Measurements from ENCODE around the gene PPP2R5C. TPM values are rescaled to one million over a fixed set of nuclear protein-coding genes. Genes with fewer than 3 reads are reported as not detected.

PPP2R5C gene
- total and polyA plus RNA-seq, 2 of the 4 experiments (the other 2 are of a cell fraction), result 65.9 to 78.7 TPM

GRCh38 chr14:101833045-101833444 lies 71.5 kb downstream of the PPP2R5C start:
- no peaks in the 10 kb centered on the region for H3K27me3 ChIP-seq (ENCODE audit: control insufficient read depth, insufficient read depth, low read length)
- H4K5ac ChIP-seq (ENCODE audit: low read depth, low read length), result no peak overlapping the region
- TF ChIP-seq CEBPB (IDR thresholded peaks at IDR 0.05; ENCODE audit: low read depth, low read length) (no peak), SMC3 (IDR thresholded peaks at IDR 0.05; ENCODE audit: low read depth, low read length) (no peak), NFE2L2 (IDR thresholded peaks at IDR 0.05; ENCODE audit: low read depth, low read length) (no peak), RFX5 (IDR thresholded peaks at IDR 0.05; ENCODE audit: low read depth, low read length) (no peak), RAD21 (IDR thresholded peaks at IDR 0.05; ENCODE audit: low read length) (no peak), MAZ (IDR thresholded peaks at IDR 0.05; ENCODE audit: borderline replicate concordance, low read depth, low read length) (no peak), BHLHE40 (IDR thresholded peaks at IDR 0.05; ENCODE audit: low read depth, low read length) (no peak), MXI1 (IDR thresholded peaks at IDR 0.05; ENCODE audit: borderline replicate concordance, low read depth, low read length) (no peak), CHD1 (IDR thresholded peaks at IDR 0.05; ENCODE audit: low read depth, low read length) (no peak), RCOR1 (IDR thresholded peaks at IDR 0.05; ENCODE audit: insufficient replicate concordance, low read length) (no peak), USF2 (IDR thresholded peaks at IDR 0.05; ENCODE audit: low read depth, low read length) (no peak), FOS (IDR thresholded peaks at IDR 0.05; ENCODE audit: low read depth, low read length) (no peak), POLR2A (IDR thresholded peaks at IDR 0.05; ENCODE audit: low read depth, low read length) (no peak), MAFK (IDR thresholded peaks at IDR 0.05; ENCODE audit: low read depth, low read length) (no peak), ELK1 (IDR thresholded peaks at IDR 0.05; ENCODE audit: borderline replicate concordance, low read depth, low read length) (no peak), CTCF (conservative IDR thresholded peaks at IDR 0.05; ENCODE audit: low read depth, low read length) (no peak)
- ChIA-PET POLR2A (ENCODE audit: unreplicated experiment) (no interaction called here), CTCF (no interaction called here)
- no peak overlapping the region for H3K56ac ChIP-seq (ENCODE audit: extremely low read depth, insufficient read depth, low read length)
- H4K8ac ChIP-seq (ENCODE audit: low read depth in 2 of 2, low read length in 2 of 2), result no peak overlapping the region
- H2AK9ac ChIP-seq (replicated peaks; ENCODE audit: low read depth, low read length, poor library complexity), result no peak overlapping the region
- 98% methylated on average over 4 of the region's 11 CpGs; no CpG with 5 or more reads in 1 of the 2 experiments for WGBS, 2 experiments (ENCODE audit: extremely low coverage in 2 of 2, insufficient read length in 1 of 2)
- H2BK5ac ChIP-seq (ENCODE audit: low read depth, low read length, poor library complexity, severe bottlenecking), result no peak overlapping the region
- no peak for DNase-seq
- intact Hi-C loops (cut with micrococcal nuclease), result no loop called here
- BruUV-seq (replicated peaks), result no TSS peak
- H3K4ac ChIP-seq (ENCODE audit: low read depth, low read length), result no peak overlapping the region
- H2BK20ac ChIP-seq (ENCODE audit: low read depth, low read length), result no peak overlapping the region
- peaks cover 3% of the 10 kb centered on the region; the same call in 1 of the 2 replicates for H3K36me3 ChIP-seq (ENCODE audit: control insufficient read depth, insufficient read depth, low read length)
- no peak overlapping the region for H2AFZ ChIP-seq (replicated peaks; ENCODE audit: low read length, poor library complexity)
- no peak overlapping the region for H3K4me3 ChIP-seq (ENCODE audit: insufficient read depth, low read depth, low read length)
- H3K4me1 ChIP-seq (ENCODE audit: control insufficient read depth, insufficient read depth, low read length), result peaks cover 18% of the 10 kb centered on the region
- no peak overlapping the region for H3K4me2 ChIP-seq (ENCODE audit: low read depth, low read length)
- no peak for ATAC-seq (ENCODE audit: low read depth)
- no peak overlapping the region for H2AK5ac ChIP-seq (ENCODE audit: low read depth, low read length)
- H3K9me3 ChIP-seq (ENCODE audit: control insufficient read depth, insufficient read depth, low read length), result no peaks in the 10 kb centered on the region
- in situ Hi-C loops (cut with MboI; ENCODE audit: low sequenced_read_pairs), result no loop called here
- no peak overlapping the region for H3K18ac ChIP-seq (ENCODE audit: low read depth, low read length)
- H4K20me1 ChIP-seq (ENCODE audit: insufficient read depth, low read length), result peaks cover 93% of the 10 kb centered on the region
- no peak overlapping the region for H3K23ac ChIP-seq (ENCODE audit: low read depth, low read length)
- H3K9me1 ChIP-seq (ENCODE audit: insufficient read depth, low read length), result peaks cover 22% of the 10 kb centered on the region
- H4K91ac ChIP-seq (ENCODE audit: insufficient read depth, low read depth, low read length), result no peak overlapping the region
- no peak overlapping the region for H2BK15ac ChIP-seq (ENCODE audit: low read depth, low read length)
- H2BK120ac ChIP-seq (ENCODE audit: low read depth, low read length), result no peak overlapping the region
- H3K79me1 ChIP-seq (ENCODE audit: low read depth in 1 of 2, low read length in 2 of 2), result peaks cover 61 to 88% of the 10 kb centered on the region in 2 experiments
- no peak overlapping the region for H3K9ac ChIP-seq (ENCODE audit: low read depth, low read length)
- dilution Hi-C loops (cut with HindIII; ENCODE audit: low sequenced_read_pairs, unreplicated experiment), result no loop called here
- H3K14ac ChIP-seq (replicated peaks; ENCODE audit: low read depth, low read length), result no peak overlapping the region
- H3K27ac ChIP-seq (ENCODE audit: insufficient read depth, low read length), result no peak overlapping the region
